Measurements from ENCODE around the gene TMPRSS4. TPM values are rescaled to one million over a fixed set of nuclear protein-coding genes. Genes with fewer than 3 reads are reported as not detected.

TMPRSS4 gene
- total and polyA plus RNA-seq, 4 donors: 0.08 to 0.33 (median 0.24) TPM; not detected in 1

DNA sequence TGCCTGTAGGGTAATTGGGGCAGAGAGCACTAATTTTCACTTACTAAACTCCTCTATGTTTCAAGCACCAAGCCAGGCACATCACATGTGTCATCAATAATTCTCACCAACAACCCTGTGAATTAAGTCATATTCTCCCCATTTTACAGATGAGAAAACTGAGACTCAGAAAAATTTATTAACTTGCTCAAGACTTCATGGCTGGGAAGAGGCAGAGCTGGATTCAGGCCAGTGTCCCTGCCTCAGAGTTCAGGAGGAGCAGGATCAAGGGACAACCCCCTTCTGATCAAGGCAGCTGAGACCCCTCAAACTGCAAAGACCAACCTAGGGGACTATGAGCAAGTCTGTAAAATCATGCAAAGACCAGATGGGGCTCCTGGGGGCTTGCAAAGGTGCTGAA lies 7.8 kb downstream of the TMPRSS4 start (continued):
- TF ChIP-seq RXRA (IDR thresholded peaks at IDR 0.05) (no peak), FOXA2 (IDR thresholded peaks at IDR 0.05) (no peak), TAF1 (conservative IDR thresholded peaks at IDR 0.05) (no peak), ZBTB33 (IDR thresholded peaks at IDR 0.05) (no peak), MAX (IDR thresholded peaks at IDR 0.05) (no peak), NR2F2 (IDR thresholded peaks at IDR 0.05) (no peak), SP1 (IDR thresholded peaks at IDR 0.05) (no peak), HNF4A (conservative IDR thresholded peaks at IDR 0.05) (no peak)

DNA sequence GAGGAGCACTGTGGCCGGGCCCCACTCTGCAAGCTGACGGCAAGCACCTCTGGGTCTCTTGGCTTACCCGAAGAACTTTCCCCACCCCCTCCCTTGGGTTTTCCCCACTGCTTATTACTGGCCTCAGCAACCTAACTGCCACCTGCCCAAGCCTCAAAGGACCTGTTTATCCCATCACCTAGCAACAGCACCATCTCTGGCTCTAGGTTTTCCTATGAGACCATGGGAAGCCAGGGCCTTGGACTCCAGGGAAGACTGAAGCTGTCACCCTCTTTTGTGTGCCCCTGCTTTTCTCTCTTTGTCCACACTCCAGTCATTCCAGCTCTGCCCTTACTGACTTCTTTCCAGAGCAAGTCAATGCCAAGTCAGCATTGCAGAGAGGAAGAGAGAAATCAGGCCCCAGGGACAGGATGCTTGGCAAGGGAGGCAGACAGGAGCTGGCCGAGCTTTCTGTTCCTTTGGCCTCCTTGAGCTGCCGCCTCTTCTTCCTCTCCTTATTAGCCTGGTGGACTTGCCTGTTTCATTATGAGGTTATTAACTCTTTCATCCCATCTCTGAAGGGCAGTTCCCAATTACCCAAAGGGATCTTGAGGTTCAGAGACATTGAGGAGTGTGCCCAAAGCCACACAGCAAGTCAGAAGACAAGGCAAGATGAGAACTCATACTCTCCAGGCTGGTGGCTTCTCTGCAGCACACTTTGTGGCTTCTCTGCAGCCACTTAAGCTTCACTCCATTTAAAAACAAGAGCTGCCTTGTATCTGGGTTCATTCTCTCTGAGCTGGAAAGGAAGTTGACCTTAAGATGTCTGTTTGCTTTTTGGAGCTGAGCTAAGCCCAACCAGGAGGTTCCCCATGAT lies 10.3 kb downstream of the TMPRSS4 start, which contains the start of gene SMIM35:
TSS of gene SMIM35 (minus strand) at position 51 of the 856 bp plus-strand sequence. CDS start 206 bp downstream, outside the sequence.
- H3K27me3 ChIP-seq (ENCODE audit: control insufficient read depth in 4 of 4, insufficient read depth in 4 of 4, low read length in 3 of 4): no peaks in the 10 kb centered on the region
- H3K9me3 ChIP-seq (ENCODE audit: control insufficient read depth in 4 of 4, low read length in 3 of 4): peaks cover 2 to 18% (median 15%) of the 10 kb centered on the region in 4 donors
- no peak within 1 kb of the TSS for H3K9ac ChIP-seq (ENCODE audit: low read depth in 1 of 2, low read length in 2 of 2)
- peaks cover 0 to 1% (median 0%) of the 10 kb centered on the region in 4 donors for H3K4me1 ChIP-seq (ENCODE audit: control insufficient read depth in 4 of 4, insufficient read depth in 4 of 4, low read length in 3 of 4)
- no peaks in the 10 kb centered on the region for H3K36me3 ChIP-seq (ENCODE audit: control insufficient read depth in 4 of 4, insufficient read depth in 3 of 4, low read depth in 1 of 4, low read length in 3 of 4)
- TF ChIP-seq FOXA2 (IDR thresholded peaks at IDR 0.05) (no peak), ZBTB33 (IDR thresholded peaks at IDR 0.05) (no peak), EGR1 (IDR thresholded peaks at IDR 0.05; ENCODE audit: low read depth in 2 of 2) (no peak), JUND (IDR thresholded peaks at IDR 0.05) (no peak), FOXA1 (IDR thresholded peaks at IDR 0.05) (no peak), ATF3 (IDR thresholded peaks at IDR 0.05) (no peak), YY1 (IDR thresholded peaks at IDR 0.05) (no peak), HNF4A (conservative IDR thresholded peaks at IDR 0.05) (no peak), MAX (IDR thresholded peaks at IDR 0.05) (no peak), HNF4G (IDR thresholded peaks at IDR 0.05) (no peak), RXRA (IDR thresholded peaks at IDR 0.05) (no peak), NR2F2 (IDR thresholded peaks at IDR 0.05) (no peak), TAF1 (conservative IDR thresholded peaks at IDR 0.05) (no peak), RAD21 (IDR thresholded peaks at IDR 0.05) (no peak), SP1 (IDR thresholded peaks at IDR 0.05) (no peak), GABPA (IDR thresholded peaks at IDR 0.05 in 1 of 2, conservative IDR thresholded peaks at IDR 0.05 in 1 of 2) (no peak)
- TF ChIP-seq, protein P1, sequence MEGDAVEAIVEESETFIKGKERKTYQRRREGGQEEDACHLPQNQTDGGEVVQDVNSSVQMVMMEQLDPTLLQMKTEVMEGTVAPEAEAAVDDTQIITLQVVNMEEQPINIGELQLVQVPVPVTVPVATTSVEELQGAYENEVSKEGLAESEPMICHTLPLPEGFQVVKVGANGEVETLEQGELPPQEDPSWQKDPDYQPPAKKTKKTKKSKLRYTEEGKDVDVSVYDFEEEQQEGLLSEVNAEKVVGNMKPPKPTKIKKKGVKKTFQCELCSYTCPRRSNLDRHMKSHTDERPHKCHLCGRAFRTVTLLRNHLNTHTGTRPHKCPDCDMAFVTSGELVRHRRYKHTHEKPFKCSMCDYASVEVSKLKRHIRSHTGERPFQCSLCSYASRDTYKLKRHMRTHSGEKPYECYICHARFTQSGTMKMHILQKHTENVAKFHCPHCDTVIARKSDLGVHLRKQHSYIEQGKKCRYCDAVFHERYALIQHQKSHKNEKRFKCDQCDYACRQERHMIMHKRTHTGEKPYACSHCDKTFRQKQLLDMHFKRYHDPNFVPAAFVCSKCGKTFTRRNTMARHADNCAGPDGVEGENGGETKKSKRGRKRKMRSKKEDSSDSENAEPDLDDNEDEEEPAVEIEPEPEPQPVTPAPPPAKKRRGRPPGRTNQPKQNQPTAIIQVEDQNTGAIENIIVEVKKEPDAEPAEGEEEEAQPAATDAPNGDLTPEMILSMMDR (IDR thresholded peaks at IDR 0.05; ENCODE audit: low read depth, low read length, missing input control): no peak
- TF ChIP-seq, protein P2, sequence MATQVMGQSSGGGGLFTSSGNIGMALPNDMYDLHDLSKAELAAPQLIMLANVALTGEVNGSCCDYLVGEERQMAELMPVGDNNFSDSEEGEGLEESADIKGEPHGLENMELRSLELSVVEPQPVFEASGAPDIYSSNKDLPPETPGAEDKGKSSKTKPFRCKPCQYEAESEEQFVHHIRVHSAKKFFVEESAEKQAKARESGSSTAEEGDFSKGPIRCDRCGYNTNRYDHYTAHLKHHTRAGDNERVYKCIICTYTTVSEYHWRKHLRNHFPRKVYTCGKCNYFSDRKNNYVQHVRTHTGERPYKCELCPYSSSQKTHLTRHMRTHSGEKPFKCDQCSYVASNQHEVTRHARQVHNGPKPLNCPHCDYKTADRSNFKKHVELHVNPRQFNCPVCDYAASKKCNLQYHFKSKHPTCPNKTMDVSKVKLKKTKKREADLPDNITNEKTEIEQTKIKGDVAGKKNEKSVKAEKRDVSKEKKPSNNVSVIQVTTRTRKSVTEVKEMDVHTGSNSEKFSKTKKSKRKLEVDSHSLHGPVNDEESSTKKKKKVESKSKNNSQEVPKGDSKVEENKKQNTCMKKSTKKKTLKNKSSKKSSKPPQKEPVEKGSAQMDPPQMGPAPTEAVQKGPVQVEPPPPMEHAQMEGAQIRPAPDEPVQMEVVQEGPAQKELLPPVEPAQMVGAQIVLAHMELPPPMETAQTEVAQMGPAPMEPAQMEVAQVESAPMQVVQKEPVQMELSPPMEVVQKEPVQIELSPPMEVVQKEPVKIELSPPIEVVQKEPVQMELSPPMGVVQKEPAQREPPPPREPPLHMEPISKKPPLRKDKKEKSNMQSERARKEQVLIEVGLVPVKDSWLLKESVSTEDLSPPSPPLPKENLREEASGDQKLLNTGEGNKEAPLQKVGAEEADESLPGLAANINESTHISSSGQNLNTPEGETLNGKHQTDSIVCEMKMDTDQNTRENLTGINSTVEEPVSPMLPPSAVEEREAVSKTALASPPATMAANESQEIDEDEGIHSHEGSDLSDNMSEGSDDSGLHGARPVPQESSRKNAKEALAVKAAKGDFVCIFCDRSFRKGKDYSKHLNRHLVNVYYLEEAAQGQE (IDR thresholded peaks at IDR 0.05): no peak
- no peak within 1 kb of the TSS for H3K27ac ChIP-seq (ENCODE audit: low read depth in 1 of 2, low read length in 2 of 2)
- WGBS: 84% methylated on average over 5 of the region's 5 CpGs
- no peak for DNase-seq (ENCODE audit: low spot score)
- no peak within 1 kb of the TSS for H3K4me3 ChIP-seq (ENCODE audit: low read depth in 1 of 3, low read length in 3 of 3)
